HG03103 (cell line): ENCODE results near the gene SMC4.

Experiments
- ATAC-seq: cut with Tn5 transposase; IDR thresholded peaks from one replicate; pipeline ENCODE4 v1.9.1; 2021; ENCODE audit warnings: low read depth; ENCODE audit not compliant: unreplicated experiment

Gene SMC4

GRCh38 chr3:160393346-160394008 is 6.0 kb upstream of the SMC4 start:
- no peak for ATAC-seq

- ATAC-seq = no peak
Observed at GRCh38 chr3:160394009-160394392, 5.4 kb upstream of the SMC4 start.

- no peak for ATAC-seq
Observed at GRCh38 chr3:160395297-160395696, 4.2 kb upstream of the SMC4 start.

- peak; percentile 3 for ATAC-seq
Observed at GRCh38 chr3:160398820-160399124, 678 bp upstream of the SMC4 start.

GRCh38 chr3:160400030-160400701 is 716 bp downstream of the SMC4 start:
- no peak for ATAC-seq

GRCh38 chr3:160400702-160401150 is 1.3 kb downstream of the SMC4 start:
- ATAC-seq = no peak

- no peak for ATAC-seq
Observed at GRCh38 chr3:160401291-160402095, 2.0 kb downstream of the SMC4 start.

GRCh38 chr3:160402221-160403027 is 3.0 kb downstream of the SMC4 start:
- ATAC-seq = no peak

- no peak for ATAC-seq
Observed at GRCh38 chr3:160403028-160403545, 3.6 kb downstream of the SMC4 start.

GRCh38 chr3:160403796-160404470 is 4.5 kb downstream of the SMC4 start:
- ATAC-seq = no peak

- no peak for ATAC-seq
Observed at GRCh38 chr3:160409812-160410610, 10.6 kb downstream of the SMC4 start.

- no peak for ATAC-seq
Observed at GRCh38 chr3:160412477-160412876, 13.0 kb downstream of the SMC4 start.

GRCh38 chr3:160413613-160414248 is 14.3 kb downstream of the SMC4 start:
- ATAC-seq = peak; percentile 83

- no peak for ATAC-seq
Observed at GRCh38 chr3:160417311-160417710, 17.9 kb downstream of the SMC4 start.

- ATAC-seq = no peak
Observed at GRCh38 chr3:160427832-160428424, 28.5 kb downstream of the SMC4 start.

GRCh38 chr3:160434071-160434470 is 34.6 kb downstream of the SMC4 start:
- ATAC-seq = no peak

- ATAC-seq = no peak
Observed at GRCh38 chr3:160435095-160435494, 35.6 kb downstream of the SMC4 start.

GRCh38 chr3:160435747-160436146 is 36.3 kb downstream of the SMC4 start:
- ATAC-seq = no peak
